Stimulated activated CD4-positive, alpha-beta T cell treated with anti-CD3 and anti-CD28 coated beads, Interleukin-1b, Interleukin-23, amount 100 ng/mL, for 4 hours (primary cell): ENCODE data around the gene GORASP1.

Source experiments
- DNase-seq, 2 donors: peaks; one replicate each; pipeline ENCODE4 v3.0.0-alpha.2; 2020; ENCODE audit warnings: low read depth in 2 of 2

GORASP1 gene

DNA sequence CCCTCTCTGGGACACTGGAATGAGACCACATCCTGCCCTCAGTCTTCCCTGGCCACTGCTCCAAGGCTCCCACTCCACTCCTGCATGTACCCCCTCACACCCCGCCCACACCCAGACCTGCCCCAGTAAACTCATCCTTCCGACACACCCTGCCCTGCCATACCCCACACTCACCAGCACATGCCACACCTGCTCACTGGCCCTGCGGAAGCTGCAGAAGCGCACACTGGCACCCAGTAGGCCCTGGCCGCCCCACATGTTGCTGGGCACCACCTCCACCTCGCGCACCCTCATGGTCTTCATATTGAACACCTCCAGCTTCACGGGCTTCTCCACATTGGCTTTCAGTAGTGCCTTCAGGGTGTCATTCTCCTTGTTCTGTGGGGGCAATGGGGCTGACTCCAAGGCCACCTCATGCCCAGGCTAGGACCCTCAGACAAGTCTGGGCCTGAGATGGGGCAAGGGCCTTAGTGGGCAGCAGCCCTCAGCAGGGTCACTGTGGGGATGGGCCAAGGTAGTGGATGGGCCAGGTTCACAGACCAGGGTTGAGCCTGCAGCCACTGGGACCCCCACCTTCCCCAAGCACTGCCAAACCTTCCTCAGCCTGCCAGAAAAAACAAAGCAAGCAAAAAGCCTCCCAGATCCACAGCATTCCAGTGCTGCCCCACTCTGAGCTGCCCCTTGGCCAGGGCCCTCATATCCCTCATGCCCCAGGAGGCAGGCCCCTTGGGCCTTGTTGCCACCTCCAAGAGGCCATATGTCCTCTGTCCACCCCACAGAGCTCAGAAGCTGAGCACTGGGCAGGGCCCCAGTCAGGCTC is 4.7 kb downstream of the GORASP1 start:
- no peak for DNase-seq

DNA sequence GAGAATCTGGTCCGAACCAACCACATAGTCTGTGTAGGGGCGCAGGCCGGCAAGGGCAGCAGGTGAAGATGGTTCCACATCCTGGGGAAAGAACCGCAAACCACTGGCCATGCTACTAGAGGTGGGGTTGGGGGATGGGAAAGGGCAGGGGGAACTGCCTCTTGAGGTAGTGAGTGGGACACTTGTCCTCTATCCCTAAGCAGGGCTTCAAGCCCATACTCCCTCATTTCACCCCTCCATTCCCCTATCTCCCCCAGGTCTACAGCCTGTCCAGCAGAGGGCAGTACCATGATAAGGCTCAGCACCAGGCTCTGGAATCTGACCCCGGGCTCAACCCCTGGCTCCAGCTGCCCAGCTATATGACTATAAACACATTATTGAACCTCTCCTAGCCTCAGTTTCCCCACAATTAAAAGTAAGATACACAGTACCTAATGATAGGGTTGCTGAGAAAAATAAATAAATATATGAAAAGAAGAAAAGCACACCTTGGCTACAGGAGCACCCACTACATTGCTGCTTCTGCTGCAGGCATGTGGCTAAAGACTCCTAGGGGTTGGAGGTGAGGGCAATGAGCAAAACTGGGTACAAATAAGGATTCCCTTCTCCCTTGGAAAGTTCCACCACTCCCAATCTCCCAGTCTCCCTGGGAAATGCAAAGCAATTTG is 6.3 kb downstream of the GORASP1 start:
- peak in 1 of 2 donors; percentile 46 for DNase-seq

DNA sequence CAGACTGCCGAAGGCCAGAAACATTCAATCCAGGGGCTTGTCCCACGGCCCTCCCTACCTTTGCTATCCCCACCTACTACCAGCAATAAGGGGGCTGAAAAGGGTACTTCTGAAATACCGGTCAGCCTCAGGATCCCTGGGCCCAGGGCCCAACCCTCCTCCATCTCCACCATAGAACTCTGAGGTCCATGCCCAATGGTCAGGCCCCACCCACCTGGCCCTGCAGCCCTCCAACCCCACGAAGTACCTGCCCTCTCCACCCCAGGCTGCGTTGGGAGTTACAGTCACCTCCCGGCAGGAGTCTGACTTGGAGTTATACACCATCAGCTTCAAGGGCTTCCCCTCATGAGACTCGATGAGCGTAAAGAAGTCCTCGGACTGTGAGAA is 6.9 kb downstream of the GORASP1 start:
- DNase-seq = no peak

DNA sequence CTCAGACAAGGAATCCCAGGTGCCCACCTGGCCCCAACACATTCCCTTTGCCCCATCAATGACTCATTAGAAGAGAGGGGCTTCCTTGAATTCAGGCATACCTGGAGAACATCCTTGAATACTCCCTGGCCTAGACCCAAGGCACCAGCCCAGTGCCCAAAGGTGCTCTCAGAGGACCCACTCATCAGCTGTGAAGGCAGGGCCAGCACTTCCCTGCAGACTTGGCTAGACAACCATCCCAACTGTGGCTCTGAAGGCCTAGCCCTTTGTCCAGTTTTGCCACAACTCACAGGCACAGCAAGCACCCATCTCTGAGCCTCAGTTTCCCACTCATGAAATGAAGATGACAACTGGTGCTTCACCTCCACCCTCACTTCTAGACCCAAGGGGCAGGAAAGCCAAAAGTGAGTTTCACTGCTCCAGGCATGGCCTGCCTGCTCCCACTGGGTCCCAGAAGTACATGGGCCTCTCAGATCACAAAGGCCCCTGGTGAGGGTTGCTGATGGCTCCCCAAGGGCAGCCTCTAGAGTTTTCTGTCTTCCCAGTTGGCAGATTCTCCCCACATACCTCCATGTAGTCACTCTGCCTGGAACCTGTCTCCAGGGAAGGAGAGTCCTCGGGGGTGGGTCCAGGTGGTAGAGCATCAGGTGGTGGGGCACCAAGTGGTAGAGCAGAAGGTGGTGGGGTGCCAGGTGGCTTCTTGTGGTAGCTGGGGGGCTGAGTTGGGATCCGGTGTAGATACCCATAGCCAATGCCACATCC is 7.5 kb downstream of the GORASP1 start:
- no peak for DNase-seq

DNA sequence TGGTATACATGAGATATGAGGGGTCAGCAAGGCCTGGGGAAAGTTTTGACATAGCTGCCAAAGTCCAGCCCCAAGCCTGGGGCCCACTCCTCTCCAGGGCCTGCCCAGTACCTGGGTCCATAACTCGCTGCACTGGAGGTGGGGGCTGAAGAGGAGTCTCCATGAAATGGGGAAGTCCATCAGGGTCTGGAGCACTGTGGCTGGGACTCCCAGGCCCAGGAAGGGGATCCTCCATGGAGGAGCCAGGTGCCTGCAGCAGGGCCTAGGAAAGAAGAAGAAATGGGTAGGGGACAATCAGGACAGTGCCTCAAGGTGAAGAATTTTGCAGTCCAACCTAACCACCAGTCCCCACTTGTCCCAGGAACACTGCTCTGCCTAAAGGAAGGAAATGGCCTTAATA is 8.2 kb downstream of the GORASP1 start:
- no peak for DNase-seq

DNA sequence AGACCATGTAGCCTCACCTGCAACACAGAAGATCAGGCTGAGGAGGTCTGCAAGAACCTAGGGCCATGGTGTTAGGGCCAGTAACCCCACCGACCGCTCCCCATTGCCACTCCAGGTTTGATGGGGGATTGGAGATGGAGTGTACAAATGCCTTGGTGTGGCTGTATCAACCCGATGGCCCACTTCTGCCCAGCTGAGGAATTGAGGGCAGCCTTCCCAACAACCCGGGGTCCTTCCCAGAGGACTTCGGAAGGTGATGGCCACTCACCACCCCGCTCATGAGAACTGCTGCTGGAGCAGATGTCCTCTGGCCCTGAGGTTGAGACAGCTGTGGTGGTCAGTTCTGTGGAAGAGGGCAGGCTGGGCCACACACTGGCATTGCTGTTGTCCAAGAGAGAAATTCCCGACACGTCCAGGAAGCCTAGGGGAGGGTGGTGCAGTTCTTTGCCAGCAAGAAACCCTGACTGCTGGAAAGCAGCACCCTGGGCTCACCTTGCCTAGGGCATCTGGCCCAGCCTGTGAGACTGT is 8.9 kb downstream of the GORASP1 start:
- DNase-seq = no peak

DNA sequence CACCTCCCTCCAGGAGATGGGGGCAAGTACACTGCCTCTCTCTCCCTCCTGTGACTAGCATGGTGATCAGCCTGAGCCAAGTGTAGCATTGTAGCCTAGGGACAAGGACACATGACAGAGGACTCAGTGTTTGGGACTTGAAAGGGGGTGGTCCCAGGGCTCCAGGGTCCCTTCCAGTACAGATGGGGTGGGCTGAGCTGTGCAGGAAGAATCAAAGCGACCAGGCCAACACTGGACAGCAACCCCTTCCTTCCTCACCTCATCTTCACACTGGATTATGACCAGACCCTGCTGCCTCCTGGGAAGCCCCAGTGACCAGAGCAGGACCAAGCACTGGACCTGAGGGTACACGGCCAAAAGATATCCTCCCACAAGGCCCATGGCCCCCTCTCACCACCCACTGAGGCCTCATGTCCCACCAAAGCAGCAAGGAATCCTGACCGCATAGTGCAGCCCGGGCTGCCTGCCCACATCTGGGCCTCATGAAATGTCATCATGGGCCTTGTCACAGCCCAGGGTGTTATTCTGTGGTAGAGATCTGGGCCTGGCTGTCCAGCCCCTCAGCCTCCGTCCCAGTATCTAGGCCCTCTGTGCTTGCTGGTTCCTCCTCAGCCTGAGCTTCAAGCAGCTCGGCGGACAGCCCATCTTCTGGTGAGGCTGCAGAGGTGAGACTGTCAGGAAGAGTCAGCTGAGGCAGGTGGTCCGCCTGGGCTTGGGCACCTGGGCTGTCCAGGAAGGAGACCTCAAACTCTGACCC is 9.5 kb downstream of the GORASP1 start:
- no peak for DNase-seq

DNA sequence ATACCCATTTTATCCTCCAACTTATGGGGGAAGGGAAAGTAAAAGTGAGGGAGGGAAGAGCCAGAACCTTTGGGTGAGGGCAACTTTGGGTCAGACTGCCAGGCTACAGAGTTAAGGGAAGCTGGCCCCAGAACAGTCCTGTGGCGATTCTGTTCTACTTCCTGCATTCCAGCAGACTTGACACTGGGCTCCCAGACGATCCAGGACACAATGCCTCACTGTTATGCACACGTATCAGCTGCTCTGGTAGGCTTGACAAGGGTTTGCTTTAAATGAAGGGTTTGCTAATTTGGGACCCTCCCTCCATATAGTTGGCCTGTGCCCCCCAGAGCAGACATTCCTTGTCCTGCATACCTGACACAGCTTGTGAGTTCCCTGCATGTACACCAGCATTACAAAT is 10.7 kb downstream of the GORASP1 start:
- no peak for DNase-seq

DNA sequence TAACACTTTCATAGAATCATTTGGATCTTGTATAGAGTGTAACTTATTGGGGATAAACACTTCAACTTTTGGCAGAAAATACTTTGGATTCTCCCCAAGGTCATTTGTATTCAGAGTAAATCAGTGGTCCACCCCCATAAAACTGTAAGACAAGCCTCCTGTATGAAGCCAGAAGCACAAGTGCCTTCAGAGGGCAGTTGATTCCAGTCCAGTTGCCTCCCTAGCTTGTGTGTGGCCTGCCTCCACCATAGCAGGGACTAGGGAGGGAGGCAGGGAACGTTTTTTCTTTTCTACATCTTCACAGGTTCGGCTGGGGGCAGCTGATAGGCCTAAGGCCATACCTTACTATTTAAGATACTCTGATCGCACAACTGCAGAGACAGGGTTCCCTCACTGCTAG is 11.6 kb downstream of the GORASP1 start:
- no peak for DNase-seq

DNA sequence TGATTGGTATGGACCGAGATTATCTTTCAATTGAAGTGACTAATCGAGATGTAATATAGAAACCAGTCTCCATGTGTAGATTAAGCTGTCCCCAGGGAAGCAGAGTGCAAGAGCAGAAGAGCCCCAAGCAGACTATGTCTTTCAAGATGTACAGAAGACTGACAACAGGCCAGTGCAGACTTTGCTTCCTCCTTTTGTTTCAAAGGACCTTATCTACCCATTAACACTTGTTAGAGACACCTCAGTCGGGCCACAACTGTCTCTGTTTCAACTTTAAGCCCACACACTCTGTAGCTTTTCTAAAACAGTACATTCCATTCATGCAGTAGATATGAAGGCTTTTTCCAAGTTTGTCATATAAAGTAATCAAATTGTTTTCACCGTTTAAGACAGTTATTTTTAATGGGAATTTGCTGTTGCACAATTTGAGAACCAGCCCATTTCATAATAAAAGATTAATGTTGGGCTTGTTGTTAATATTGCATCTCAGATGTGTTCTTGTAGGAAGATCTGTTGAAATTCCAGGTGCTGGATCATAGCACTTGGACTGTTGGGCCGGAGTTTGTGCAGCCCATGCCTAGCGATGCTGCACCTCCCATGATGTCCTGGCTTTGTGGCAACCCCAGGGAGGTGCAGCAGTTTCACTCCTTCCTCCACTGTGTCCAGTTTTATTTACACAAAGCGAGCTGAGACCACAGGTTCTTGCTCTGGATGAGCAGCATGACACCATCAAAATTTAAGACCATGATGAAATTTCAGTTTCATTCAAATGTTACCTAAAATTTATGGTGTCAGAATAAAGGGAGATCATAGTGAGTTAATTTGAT is 12.4 kb downstream of the GORASP1 start:
- no peak for DNase-seq

DNA sequence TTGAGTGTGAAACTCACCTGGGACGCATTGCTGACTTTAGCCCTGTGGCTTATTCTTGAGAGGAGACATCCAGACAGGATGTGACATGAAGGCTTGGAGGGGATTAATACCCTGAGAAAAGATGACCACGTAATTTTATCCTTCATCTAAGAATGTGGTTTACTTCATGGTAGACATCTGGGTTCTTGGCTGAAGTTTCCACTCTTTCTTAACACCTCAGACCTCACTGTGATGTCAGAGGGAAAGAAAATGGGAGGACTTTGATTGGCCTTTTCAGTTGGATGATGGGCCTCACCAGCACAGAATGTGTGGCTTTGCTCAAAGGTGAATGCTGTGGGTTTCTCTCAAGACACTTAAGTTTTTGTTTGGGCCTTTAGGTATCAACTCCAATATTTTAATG is 16.5 kb downstream of the GORASP1 start:
- DNase-seq = no peak

DNA sequence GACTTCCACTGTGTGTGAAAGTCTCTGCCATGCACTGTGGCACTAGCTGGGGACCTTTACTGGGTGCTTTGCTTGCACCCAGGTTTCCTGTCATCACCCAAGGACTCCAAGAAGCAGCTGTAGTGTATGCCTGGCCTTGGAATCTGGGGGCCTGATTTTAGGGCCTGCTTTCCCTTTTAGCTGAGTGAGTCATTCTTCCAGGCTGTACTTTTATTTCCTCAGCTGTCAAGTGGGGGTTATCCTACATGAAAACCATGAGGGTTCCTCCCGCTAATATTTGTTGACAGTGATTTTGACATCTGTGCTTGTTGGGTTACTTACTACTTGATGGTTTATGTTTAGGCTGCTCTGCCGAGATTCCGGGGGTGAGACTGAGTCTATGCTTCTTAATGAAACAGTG is 18.5 kb downstream of the GORASP1 start:
- no peak for DNase-seq

DNA sequence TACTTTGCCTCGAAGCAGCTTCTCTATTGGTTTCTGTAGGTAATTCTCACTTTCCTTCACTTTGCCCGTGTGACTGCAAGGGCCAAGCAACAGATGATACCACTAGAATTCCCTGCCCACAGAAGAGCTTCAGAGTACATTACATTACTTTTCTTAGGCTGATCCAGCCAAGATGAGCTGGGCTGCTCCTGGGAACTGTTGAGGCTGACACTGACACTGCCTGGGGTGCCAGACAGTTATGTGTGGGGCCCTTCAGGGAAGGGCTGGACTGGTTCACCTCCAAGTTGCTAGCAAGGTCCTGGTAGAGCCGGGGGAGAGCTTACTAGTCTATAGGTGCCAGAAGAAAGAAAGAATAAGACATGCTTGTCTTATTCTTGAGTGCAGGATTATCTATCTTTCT is 19.0 kb downstream of the GORASP1 start:
- DNase-seq = no peak

DNA sequence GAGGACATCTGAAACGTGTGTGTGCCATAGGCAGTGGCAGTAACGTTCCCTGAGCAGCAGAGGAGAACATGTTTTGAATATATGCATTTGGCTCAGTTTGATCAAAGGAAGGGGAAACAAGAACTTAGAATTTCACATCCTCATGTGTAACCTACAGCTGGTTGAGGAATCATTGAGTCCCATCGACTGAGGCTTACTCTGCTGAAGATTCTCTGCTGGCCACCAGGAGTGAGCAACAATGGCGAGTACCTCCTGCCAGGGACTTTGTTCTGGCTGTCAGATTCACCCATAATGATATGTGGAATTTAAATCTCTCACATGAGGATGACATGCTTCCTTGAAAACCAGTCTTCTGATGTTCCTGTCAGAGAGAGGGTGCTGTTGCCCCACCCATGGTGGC is 21.3 kb downstream of the GORASP1 start:
- DNase-seq = no peak

DNA sequence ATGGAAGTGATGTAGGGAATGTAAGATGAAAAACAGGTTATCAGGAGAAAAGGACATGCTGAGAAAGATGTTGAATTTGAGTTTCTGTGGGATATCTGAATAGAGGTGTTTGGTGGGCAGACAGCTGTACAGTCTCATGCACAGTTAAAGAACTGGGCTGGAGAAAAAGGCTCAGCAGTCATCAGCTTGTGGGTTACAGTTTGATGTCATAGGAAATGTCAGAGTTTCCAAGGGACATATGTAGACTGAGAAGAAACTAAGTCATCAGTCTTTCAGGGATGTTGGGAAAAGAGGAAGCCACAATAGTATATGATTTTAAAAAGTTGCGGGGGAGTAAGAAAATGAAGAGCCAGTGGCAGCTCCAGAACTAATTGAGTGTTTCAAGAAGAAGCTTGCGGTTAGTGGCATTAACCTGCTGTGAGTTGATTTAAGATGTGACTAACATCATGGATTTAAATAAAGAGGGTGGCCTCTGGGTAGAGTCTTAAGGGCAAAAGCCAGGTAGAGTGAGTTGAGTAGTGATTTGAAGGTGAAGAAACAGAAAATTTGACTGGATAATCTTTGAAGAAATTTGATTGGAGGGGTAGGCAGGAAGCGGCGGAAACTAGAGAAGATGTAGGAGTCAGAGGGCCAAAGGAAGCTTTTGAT is 24.6 kb downstream of the GORASP1 start:
- no peak for DNase-seq

DNA sequence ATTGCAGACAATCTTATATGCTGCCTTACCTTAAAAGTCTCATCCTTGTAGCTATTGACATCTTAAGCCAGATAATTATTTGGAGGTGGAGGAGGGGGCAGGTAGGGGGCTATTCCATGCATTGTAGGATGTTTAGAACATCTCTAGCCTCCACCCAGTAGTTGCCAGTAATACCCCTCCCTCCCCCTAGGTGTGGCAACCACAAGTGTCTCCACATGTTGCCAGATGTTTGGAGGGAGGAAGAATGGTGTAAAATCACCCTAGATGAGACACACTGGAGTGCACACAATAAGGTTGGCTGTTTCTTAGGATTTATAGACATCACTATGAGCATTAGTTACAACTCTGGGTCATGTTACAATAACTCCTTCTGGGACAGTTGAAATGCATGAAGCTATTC is 27.4 kb downstream of the GORASP1 start:
- no peak for DNase-seq

DNA sequence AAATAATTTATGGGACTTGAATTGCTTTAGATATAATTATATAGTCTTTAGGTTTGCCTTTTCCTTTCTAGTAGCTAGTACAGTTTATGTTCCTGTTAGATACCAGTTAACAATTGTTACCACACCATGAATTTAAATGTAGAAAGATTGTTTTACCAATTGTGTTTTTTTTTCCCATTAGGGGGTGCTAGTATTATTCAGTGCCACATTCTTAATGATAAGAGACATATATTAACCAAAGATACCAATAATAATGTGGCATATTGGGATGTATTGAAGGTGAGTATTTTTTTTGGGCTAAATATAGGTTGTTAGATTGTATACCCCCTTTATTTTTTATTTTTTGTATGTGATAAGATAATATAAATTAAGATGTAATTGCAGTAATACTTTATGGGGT is 27.9 kb downstream of the GORASP1 start:
- DNase-seq = no peak

DNA sequence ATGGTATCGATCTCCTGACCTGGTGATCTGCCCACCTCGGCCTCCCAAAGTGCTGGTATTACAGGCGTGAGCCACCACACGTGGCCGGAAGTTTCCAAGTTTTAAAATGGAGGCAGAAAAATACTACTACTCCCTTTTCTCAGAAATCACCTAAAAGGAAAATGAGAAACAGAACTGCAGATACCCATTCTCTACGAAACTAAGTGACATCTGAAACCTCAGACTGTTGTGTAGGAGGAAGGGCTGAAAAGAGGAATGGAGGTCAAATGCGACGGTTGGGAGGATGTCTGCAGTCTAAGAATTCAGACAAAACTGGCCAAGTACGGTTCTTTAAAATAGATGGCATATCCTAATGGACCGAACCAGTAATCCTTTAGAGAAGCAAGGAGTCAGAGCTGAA is 31.5 kb downstream of the GORASP1 start:
- no peak for DNase-seq

DNA sequence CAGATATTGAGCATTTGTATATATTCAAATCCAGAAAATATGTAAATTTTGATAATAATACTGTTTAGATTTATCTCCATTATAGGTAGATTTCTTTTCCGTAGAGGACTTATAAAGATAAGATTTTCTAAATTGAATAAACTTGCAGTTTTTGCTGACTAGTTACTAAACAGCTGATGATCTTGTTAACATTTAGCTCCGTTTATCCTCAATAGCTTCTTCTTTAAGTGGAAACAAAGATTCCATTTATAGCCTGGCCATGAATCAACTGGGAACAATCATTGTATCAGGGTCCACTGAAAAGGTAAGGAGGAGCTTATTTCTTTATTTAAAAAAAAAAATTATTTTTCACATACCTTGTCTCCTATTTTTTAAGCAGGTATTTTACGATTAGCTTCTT is 38.9 kb downstream of the GORASP1 start:
- no peak for DNase-seq

DNA sequence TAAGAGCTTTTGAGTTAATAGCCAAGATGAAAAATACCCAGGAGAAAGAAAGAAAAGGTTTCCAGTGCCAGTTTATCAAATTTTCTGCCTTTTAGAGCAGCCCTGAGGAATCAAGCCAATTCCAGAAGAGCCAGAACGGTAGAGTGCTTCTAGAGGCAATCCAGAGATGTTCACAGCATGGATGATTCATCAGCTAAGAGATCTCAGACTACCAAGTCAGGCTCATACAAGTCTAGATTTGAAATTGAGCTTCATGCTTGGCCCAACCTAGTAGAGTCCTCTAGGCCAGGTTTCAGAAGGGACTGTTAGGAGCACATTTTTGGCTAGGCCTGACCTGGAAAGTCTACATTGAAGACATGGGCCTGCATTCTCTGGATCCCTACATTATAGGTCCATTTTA is 40.1 kb downstream of the GORASP1 start:
- no peak for DNase-seq
